ENCODE results near the gene HSPA9. TPM values are rescaled to one million over a fixed set of nuclear protein-coding genes. Genes with fewer than 3 reads are reported as not detected.
A peak's percentile ranks its signal among the peaks of the same experiment; 100 is the strongest.

Gene HSPA9
- total RNA-seq, 1 experiment from 2014 or later, result 460 TPM

DNA sequence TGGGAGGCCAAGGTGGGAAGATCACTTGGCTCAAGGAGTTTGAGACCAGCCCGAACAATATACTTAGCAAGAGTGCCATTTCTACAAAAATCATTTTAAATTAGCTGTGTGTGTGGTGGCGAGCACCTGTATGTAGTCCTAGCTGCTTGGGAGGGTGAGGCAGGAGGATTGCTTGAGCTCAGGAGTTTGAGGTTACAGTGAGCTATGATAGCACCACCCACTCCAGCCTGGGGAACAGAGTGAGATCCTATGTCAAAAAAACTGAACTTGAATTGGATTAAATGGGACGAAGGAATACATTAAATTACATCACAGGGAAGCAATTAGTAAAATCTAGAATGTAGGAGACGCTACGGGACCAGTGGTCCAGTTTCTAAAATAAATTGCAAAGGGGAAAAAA, 25.8 kb downstream of the HSPA9 start:
- BruUV-seq (replicated peaks), result no TSS peak
- Mint-ChIP-seq H3K4me1 (ENCODE audit: low read depth, unreplicated experiment) (peaks cover 27% of the 10 kb centered on the region), H3K9me3 (ENCODE audit: low read depth, unreplicated experiment) (no peaks in the 10 kb centered on the region), H3K4me3 (ENCODE audit: low read depth, unreplicated experiment) (no peak overlapping the region), H3K27me3 (ENCODE audit: unreplicated experiment) (no peaks in the 10 kb centered on the region), H3K36me3 (ENCODE audit: insufficient read depth, unreplicated experiment) (peaks cover 66% of the 10 kb centered on the region), H3K27ac (ENCODE audit: unreplicated experiment) (no peak overlapping the region)
- no peak for DNase-seq
- CTCF ChIA-PET, result no interaction called here
- TF ChIP-seq, protein P1, sequence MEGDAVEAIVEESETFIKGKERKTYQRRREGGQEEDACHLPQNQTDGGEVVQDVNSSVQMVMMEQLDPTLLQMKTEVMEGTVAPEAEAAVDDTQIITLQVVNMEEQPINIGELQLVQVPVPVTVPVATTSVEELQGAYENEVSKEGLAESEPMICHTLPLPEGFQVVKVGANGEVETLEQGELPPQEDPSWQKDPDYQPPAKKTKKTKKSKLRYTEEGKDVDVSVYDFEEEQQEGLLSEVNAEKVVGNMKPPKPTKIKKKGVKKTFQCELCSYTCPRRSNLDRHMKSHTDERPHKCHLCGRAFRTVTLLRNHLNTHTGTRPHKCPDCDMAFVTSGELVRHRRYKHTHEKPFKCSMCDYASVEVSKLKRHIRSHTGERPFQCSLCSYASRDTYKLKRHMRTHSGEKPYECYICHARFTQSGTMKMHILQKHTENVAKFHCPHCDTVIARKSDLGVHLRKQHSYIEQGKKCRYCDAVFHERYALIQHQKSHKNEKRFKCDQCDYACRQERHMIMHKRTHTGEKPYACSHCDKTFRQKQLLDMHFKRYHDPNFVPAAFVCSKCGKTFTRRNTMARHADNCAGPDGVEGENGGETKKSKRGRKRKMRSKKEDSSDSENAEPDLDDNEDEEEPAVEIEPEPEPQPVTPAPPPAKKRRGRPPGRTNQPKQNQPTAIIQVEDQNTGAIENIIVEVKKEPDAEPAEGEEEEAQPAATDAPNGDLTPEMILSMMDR (IDR thresholded peaks at IDR 0.05; ENCODE audit: unreplicated experiment), result no peak
- intact Hi-C loops (cut with micrococcal nuclease; ENCODE audit: unreplicated experiment), result loop anchor here (10.0 kb wide), 1 partner anchor 85 kb away; the partner anchor contains the start of gene EGR1

DNA sequence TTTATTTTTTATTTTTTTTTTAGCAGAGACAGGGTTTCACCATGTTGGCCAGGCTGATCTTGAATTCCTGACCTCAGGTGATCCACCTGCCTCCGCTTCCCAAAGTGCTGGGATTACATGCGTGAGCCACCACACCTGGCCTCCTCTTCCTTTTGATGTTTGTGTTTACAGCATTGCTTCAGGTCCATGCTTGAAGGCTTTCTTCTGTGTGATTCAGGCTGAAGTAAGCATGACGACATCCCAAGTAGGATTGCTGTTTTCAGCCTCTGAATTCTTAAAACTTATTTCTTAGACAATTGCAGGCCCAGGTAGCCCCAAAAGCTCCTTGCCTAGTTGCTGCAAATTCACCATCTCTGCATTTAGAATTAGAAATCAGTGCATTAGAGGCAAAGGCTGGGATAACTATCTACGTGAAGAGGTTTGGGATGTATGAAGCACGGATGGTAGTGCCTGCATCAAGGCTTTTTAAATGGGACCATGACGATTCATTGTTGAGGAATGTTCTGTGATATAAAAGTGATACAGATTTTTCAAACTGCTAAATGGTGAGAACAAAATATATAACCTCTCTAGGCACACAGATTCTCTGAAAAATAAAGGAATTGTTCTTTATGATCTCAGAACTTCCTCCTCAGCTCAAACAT, 29.2 kb downstream of the HSPA9 start:
- intact Hi-C loops (cut with micrococcal nuclease; ENCODE audit: unreplicated experiment), result loop anchor here (10.0 kb wide), 1 partner anchor 81 kb away; the partner anchor contains the start of gene EGR1
- no peak for DNase-seq
- Mint-ChIP-seq H3K27ac (ENCODE audit: unreplicated experiment) (no peak overlapping the region), H3K36me3 (ENCODE audit: insufficient read depth, unreplicated experiment) (peaks cover 66% of the 10 kb centered on the region), H3K4me3 (ENCODE audit: low read depth, unreplicated experiment) (no peak overlapping the region), H3K27me3 (ENCODE audit: unreplicated experiment) (no peaks in the 10 kb centered on the region), H3K4me1 (ENCODE audit: low read depth, unreplicated experiment) (peaks cover 44% of the 10 kb centered on the region), H3K9me3 (ENCODE audit: low read depth, unreplicated experiment) (no peaks in the 10 kb centered on the region)
- CTCF ChIA-PET, result interaction anchor here (0.6 to 0.7 kb wide), 2 partner anchors 20 to 48 kb away, joined by 3 to 4 read pairs; no protein-coding TSS in a partner anchor
- no TSS peak for BruUV-seq (replicated peaks)
- TF ChIP-seq, protein P1 (IDR thresholded peaks at IDR 0.05; ENCODE audit: unreplicated experiment), result no peak

DNA sequence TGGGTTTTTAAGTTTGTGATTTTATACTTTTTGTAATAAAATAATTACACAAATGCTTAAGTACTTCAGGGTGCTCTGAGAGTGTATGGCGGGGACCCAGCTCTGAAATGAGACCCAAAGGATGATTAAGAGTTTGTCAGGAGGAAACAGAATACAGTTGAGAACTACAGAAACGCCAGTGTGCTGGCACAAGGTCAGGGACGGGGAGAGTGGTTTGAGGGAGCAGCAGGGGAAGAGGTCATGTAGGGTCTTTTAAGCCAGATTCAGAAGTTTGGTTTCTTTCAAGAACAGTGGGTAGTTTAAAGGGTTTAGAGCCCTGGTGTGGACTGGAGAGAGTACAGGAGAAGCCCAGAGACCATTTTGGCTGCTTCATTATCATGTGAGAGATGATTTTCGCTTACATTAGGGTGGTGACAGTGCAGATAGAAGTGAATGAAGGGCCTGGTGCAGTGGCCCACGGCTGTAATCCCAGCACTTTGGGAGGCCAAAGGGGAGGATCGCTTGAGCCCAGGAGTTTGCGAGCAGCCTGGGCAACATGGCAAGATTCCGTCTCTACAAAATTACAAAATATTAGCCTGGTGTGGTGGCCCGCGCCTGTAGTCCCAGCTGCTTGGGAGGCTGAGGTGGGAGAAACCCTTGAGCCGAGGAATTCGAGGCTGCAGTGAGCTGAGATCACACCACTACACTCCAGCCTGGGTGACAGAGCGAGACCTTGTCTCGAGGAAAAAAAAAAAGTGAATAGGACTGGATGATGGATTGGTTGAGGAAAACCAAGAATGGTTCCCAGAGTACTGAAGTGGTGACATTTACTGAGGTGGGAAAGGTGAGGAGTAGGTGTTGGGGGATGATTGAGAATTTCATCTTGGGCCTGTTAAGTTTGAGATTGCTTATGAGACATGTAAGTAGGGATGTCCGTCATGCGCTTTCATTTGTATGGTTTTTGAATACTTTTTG, 30.7 kb downstream of the HSPA9 start:
- intact Hi-C loops (cut with micrococcal nuclease; ENCODE audit: unreplicated experiment), result loop anchor here (10.0 kb wide), 1 partner anchor 80 kb away; the partner anchor contains the start of gene EGR1
- H3K9me3 Mint-ChIP-seq (ENCODE audit: low read depth, unreplicated experiment), result no peaks in the 10 kb centered on the region
- H3K27ac Mint-ChIP-seq (ENCODE audit: unreplicated experiment), result peak overlapping the region; percentile 88
- CTCF ChIA-PET, result no interaction called here
- BruUV-seq (replicated peaks), result no TSS peak
- H3K4me1 Mint-ChIP-seq (ENCODE audit: low read depth, unreplicated experiment), result peaks cover 49% of the 10 kb centered on the region
- peaks cover 58% of the 10 kb centered on the region for H3K36me3 Mint-ChIP-seq (ENCODE audit: insufficient read depth, unreplicated experiment)
- H3K4me3 Mint-ChIP-seq (ENCODE audit: low read depth, unreplicated experiment), result peak overlapping the region; percentile 80
- no peak for DNase-seq
- no peaks in the 10 kb centered on the region for H3K27me3 Mint-ChIP-seq (ENCODE audit: unreplicated experiment)
- TF ChIP-seq, protein P1 (IDR thresholded peaks at IDR 0.05; ENCODE audit: unreplicated experiment), result no peak

DNA sequence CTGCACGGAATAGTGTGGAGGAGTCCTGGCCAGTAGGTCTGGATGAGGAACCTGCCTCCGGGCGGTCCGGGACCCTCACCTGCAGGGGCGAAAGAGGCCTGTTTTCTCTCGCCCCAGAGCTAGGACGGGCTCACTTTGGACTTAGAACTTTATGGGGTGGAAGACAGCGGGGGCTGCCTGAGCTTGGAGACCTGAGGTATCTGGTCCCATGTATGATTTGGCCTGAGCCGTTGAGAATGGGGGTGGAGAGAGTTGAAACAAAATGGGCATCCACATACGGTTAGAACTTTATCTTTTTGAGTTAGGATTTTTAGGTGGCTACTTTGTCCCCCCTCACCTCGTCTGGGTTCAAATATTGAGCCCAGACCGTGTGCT, 31.5 kb downstream of the HSPA9 start:
- DNase-seq, result no peak
- Mint-ChIP-seq H3K27ac (ENCODE audit: unreplicated experiment) (peak overlapping the region; percentile 88), H3K36me3 (ENCODE audit: insufficient read depth, unreplicated experiment) (peaks cover 53% of the 10 kb centered on the region), H3K9me3 (ENCODE audit: low read depth, unreplicated experiment) (no peaks in the 10 kb centered on the region), H3K4me1 (ENCODE audit: low read depth, unreplicated experiment) (peaks cover 55% of the 10 kb centered on the region), H3K27me3 (ENCODE audit: unreplicated experiment) (no peaks in the 10 kb centered on the region), H3K4me3 (ENCODE audit: low read depth, unreplicated experiment) (peak overlapping the region; percentile 80)
- intact Hi-C loops (cut with micrococcal nuclease; ENCODE audit: unreplicated experiment), result loop anchor here (10.0 kb wide), 1 partner anchor 79 kb away; the partner anchor contains the start of gene EGR1
- CTCF ChIA-PET, result interaction anchor here (0.9 to 1.0 kb wide), 2 partner anchors 12 to 189 kb away, joined by 3 read pairs; no protein-coding TSS in a partner anchor
- BruUV-seq (replicated peaks), result TSS peak; percentile 82
- TF ChIP-seq, protein P1 (IDR thresholded peaks at IDR 0.05; ENCODE audit: unreplicated experiment), result no peak

Measured in Calu3 (cell line).